HEK293 (cell line): ENCODE measurements around the gene PGGT1B.

Source experiments
- CTCF ChIA-PET: fragments of 350-600 bp; formaldehyde crosslinking; extraction: SDS; loops from one replicate; lab custom pipeline; 2021; ENCODE audit warnings: antibody characterized with exemption; lab: Yijun Ruan, JAX
- POLR2A ChIA-PET: fragments of 300-600 bp; formaldehyde crosslinking; extraction: SDS; loops from one replicate; lab custom pipeline; 2020; ENCODE audit warnings: antibody characterized with exemption, inconsistent platforms; lab: Yijun Ruan, JAX
- H3K27ac ChIP-seq: fragments of 200-500 bp; sonication (Bioruptor generic); 2 replicates; pipeline ENCODE4 v1.5.1; 2014; ENCODE audit warnings: low read depth, low read length, control low read depth, inconsistent platforms; ENCODE audit errors: extremely low read depth
- H3K36me3 ChIP-seq, 2 experiments: fragments of 200-500 bp in 1 of 2; sonication (Bioruptor generic) in 1 of 2; 1 replicate in 1 of 2; 2 replicates in 1 of 2; pipeline ENCODE4 v1.5.1; 2014 to 2017; ENCODE audit warnings: inconsistent platforms in 2 of 2, low read length in 2 of 2; ENCODE audit not compliant: control insufficient read depth in 2 of 2, insufficient read depth in 1 of 2
- H3K4me1 ChIP-seq: fragments of 200-500 bp; sonication (Bioruptor generic); 2 replicates; pipeline ENCODE4 v1.5.1; 2014; ENCODE audit warnings: mild to moderate bottlenecking, low read length, inconsistent platforms; ENCODE audit not compliant: control insufficient read depth, insufficient read depth
- H3K4me3 ChIP-seq: 2 replicates; pipeline ENCODE4 v1.5.1; 2011; ENCODE audit warnings: low read depth, mild to moderate bottlenecking, control low read depth, low read length, moderate library complexity
- H3K9me3 ChIP-seq: fragments of 200-500 bp; sonication (Bioruptor generic); 2 replicates; pipeline ENCODE4 v1.5.1; 2014; ENCODE audit warnings: low read depth, low read length, inconsistent platforms; ENCODE audit not compliant: control insufficient read depth, insufficient read depth
- ATF2 ChIP-seq: fragments of 450-650 bp; formaldehyde crosslinking; IDR thresholded peaks from 2 replicates; pipeline ENCODE4 v1.5.1; 2016; ENCODE audit warnings: missing biosample characterization, missing genetic modification characterization, low read depth
- EGR2 ChIP-seq: fragments of 450-650 bp; formaldehyde crosslinking; IDR thresholded peaks from 2 replicates; pipeline ENCODE4 v1.5.1; 2016; ENCODE audit warnings: low read depth, missing biosample characterization, missing genetic modification characterization
- IKZF3 ChIP-seq: fragments of 450-650 bp; IDR thresholded peaks from 2 replicates; pipeline ENCODE4 v1.5.0; 2018; ENCODE audit warnings: missing biosample characterization, mild to moderate bottlenecking, missing genetic modification characterization, moderate library complexity
- OSR2 ChIP-seq: fragments of 450-650 bp; formaldehyde crosslinking; IDR thresholded peaks from 2 replicates; pipeline ENCODE4 v1.5.1; 2016; ENCODE audit warnings: missing biosample characterization, missing genetic modification characterization
- SCRT2 ChIP-seq: fragments of 450-650 bp; formaldehyde crosslinking; IDR thresholded peaks from 2 replicates; pipeline ENCODE4 v1.5.1; 2016; ENCODE audit warnings: missing biosample characterization, missing genetic modification characterization
- SP2 ChIP-seq: fragments of 450-650 bp; formaldehyde crosslinking; IDR thresholded peaks from 2 replicates; pipeline ENCODE4 v1.5.1; 2016; ENCODE audit warnings: missing biosample characterization, missing genetic modification characterization
- SP3 ChIP-seq: fragments of 450-650 bp; formaldehyde crosslinking; IDR thresholded peaks from 2 replicates; pipeline ENCODE4 v1.5.1; 2016; ENCODE audit warnings: missing biosample characterization, missing genetic modification characterization
- YY1 ChIP-seq: fragments of 450-650 bp; formaldehyde crosslinking; IDR thresholded peaks from 2 replicates; pipeline ENCODE4 v1.5.1; 2018; ENCODE audit warnings: missing biosample characterization, missing genetic modification characterization
- ZBTB8A ChIP-seq: fragments of 450-650 bp; formaldehyde crosslinking; IDR thresholded peaks from 2 replicates; pipeline ENCODE4 v1.5.1; 2016; ENCODE audit warnings: missing biosample characterization, missing genetic modification characterization
- ZFHX2 ChIP-seq: fragments of 450-650 bp; formaldehyde crosslinking; conservative IDR thresholded peaks from 2 replicates; pipeline ENCODE4 v1.5.1; 2016; ENCODE audit warnings: missing biosample characterization, missing genetic modification characterization
- ZFP37 ChIP-seq: fragments of 450-650 bp; formaldehyde crosslinking; IDR thresholded peaks from 2 replicates; pipeline ENCODE4 v1.5.1; 2016; ENCODE audit warnings: missing biosample characterization, missing genetic modification characterization
- ZNF10 ChIP-seq: fragments of 450-650 bp; formaldehyde crosslinking; IDR thresholded peaks from 2 replicates; pipeline ENCODE4 v1.5.1; 2017; ENCODE audit warnings: missing biosample characterization, missing genetic modification characterization
- ZNF132 ChIP-seq: fragments of 450-650 bp; formaldehyde crosslinking; IDR thresholded peaks from 2 replicates; pipeline ENCODE4 v1.5.1; 2017; ENCODE audit warnings: missing biosample characterization, missing genetic modification characterization, borderline replicate concordance
- ZNF157 ChIP-seq: fragments of 450-650 bp; formaldehyde crosslinking; IDR thresholded peaks from 2 replicates; pipeline ENCODE4 v1.5.1; 2016; ENCODE audit warnings: missing biosample characterization, missing genetic modification characterization
- ZNF16 ChIP-seq: fragments of 450-650 bp; formaldehyde crosslinking; IDR thresholded peaks from 2 replicates; pipeline ENCODE4 v1.5.1; 2016; ENCODE audit warnings: low read depth, missing biosample characterization, missing genetic modification characterization
- ZNF223 ChIP-seq: fragments of 450-650 bp; formaldehyde crosslinking; IDR thresholded peaks from 2 replicates; pipeline ENCODE4 v1.5.1; 2016; ENCODE audit warnings: missing biosample characterization, missing genetic modification characterization
- ZNF248 ChIP-seq: fragments of 450-650 bp; formaldehyde crosslinking; IDR thresholded peaks from 2 replicates; pipeline ENCODE4 v1.5.1; 2017; ENCODE audit warnings: missing biosample characterization, missing genetic modification characterization
- ZNF311 ChIP-seq: fragments of 450-650 bp; formaldehyde crosslinking; IDR thresholded peaks from 2 replicates; pipeline ENCODE4 v1.5.1; 2017; ENCODE audit warnings: missing biosample characterization, missing genetic modification characterization, borderline replicate concordance
- ZNF404 ChIP-seq: fragments of 450-650 bp; formaldehyde crosslinking; IDR thresholded peaks from 2 replicates; pipeline ENCODE4 v1.5.1; 2017; ENCODE audit warnings: missing biosample characterization, missing genetic modification characterization
- ZNF473 ChIP-seq: fragments of 450-650 bp; formaldehyde crosslinking; IDR thresholded peaks from 2 replicates; pipeline ENCODE4 v1.5.1; 2017; ENCODE audit warnings: missing biosample characterization, missing genetic modification characterization
- ZNF521 ChIP-seq: fragments of 450-650 bp; formaldehyde crosslinking; IDR thresholded peaks from 2 replicates; pipeline ENCODE4 v1.5.1; 2017; ENCODE audit warnings: missing biosample characterization, mild to moderate bottlenecking, missing genetic modification characterization
- ZNF529 ChIP-seq: fragments of 450-650 bp; formaldehyde crosslinking; IDR thresholded peaks from 2 replicates; pipeline ENCODE4 v1.5.1; 2017; ENCODE audit warnings: missing genetic modification characterization, missing biosample characterization; ENCODE audit not compliant: insufficient replicate concordance
- ZNF560 ChIP-seq: fragments of 450-650 bp; formaldehyde crosslinking; IDR thresholded peaks from 2 replicates; pipeline ENCODE4 v1.5.1; 2017; ENCODE audit warnings: missing biosample characterization, missing genetic modification characterization, borderline replicate concordance
- ZNF660 ChIP-seq: fragments of 450-650 bp; IDR thresholded peaks from 2 replicates; pipeline ENCODE4 v1.5.1; 2018; ENCODE audit warnings: missing biosample characterization, mild to moderate bottlenecking, missing genetic modification characterization
- ZNF76 ChIP-seq: fragments of 450-650 bp; formaldehyde crosslinking; IDR thresholded peaks from 2 replicates; pipeline ENCODE4; 2016; ENCODE audit warnings: low read depth, missing biosample characterization, missing genetic modification characterization, borderline replicate concordance
- ZNF776 ChIP-seq: fragments of 450-650 bp; formaldehyde crosslinking; IDR thresholded peaks from 2 replicates; pipeline ENCODE4 v1.5.0; 2017; ENCODE audit warnings: missing biosample characterization, missing genetic modification characterization, borderline replicate concordance
- ZNF830 ChIP-seq: fragments of 450-650 bp; IDR thresholded peaks from 2 replicates; pipeline ENCODE4 v1.5.0; 2018; ENCODE audit warnings: missing biosample characterization, missing genetic modification characterization, low read depth, mild to moderate bottlenecking, moderate library complexity
- TF ChIP-seq, protein P1 (sequence below): fragments of 450-650 bp; IDR thresholded peaks from 2 replicates; pipeline ENCODE4 v1.5.1; 2018; ENCODE audit warnings: missing biosample characterization, mild to moderate bottlenecking, missing genetic modification characterization
- TF ChIP-seq, protein P2 (sequence below): IDR thresholded peaks from 2 replicates; pipeline ENCODE4 v1.6.1; 2011; ENCODE audit warnings: mild to moderate bottlenecking, low read depth, low read length, borderline replicate concordance

PGGT1B gene

DNA sequence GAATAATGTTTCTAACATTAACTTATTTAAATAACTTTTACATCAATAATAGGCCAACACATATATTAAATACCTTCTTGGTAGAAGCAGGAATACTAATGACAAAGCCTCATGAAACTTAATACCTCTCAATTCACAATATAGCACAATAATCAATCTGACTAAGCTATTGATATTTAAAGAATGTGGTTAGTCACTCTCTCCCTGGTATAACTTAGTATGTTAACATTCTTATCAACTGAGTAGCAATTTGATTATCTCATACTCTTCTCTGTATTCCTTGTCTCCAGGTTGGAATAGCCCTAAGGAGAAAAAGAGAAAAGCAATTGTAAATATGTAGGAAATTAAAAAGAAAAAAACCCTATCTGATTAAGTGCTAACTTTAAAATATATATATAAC is 4.9 kb upstream of the PGGT1B start:
- peaks cover 17 to 21% of the 10 kb centered on the region in 2 experiments for H3K36me3 ChIP-seq
- H3K9me3 ChIP-seq, result no peaks in the 10 kb centered on the region
- peaks cover 5% of the 10 kb centered on the region for H3K4me1 ChIP-seq
- H3K27ac ChIP-seq, result no peak overlapping the region
- TF ChIP-seq ZNF248 (tag by site-specific recombination) (no peak), ZNF560 (no peak), YY1 (tag by site-specific recombination) (no peak), ZNF311 (tag by site-specific recombination) (no peak), ATF2 (tag by site-specific recombination) (no peak), ZNF16 (tag by site-specific recombination) (no peak), EGR2 (tag by site-specific recombination) (no peak), ZNF76 (tag by site-specific recombination) (no peak), ZFP37 (tag by site-specific recombination) (no peak), ZNF529 (tag by site-specific recombination) (no peak), ZNF223 (no peak)
- no peak overlapping the region for H3K4me3 ChIP-seq
- POLR2A ChIA-PET, result no interaction called here
- CTCF ChIA-PET, result no interaction called here

DNA sequence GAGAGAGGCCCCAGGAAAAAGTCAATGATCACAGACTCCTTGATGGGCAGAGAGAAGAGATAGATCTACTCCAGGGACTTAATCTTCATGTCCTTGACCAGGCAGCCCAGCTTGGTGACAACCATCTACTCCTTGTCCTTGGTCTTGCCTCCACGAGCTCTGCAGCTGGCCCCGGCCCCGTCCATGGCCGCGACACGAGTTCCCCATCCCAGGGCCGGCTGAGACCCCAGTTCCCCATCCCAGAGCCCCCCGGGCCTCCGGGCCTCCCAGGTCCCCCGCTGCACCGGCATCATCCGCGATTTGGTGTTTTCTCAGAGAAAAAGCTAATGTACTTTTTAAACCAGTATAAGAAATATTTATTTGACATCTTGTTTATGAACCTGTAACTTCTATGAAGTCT is 2.5 kb upstream of the PGGT1B start:
- Histone ChIP-seq H3K9me3 (no peaks in the 10 kb centered on the region), H3K4me3 (no peak overlapping the region), H3K4me1 (peaks cover 14% of the 10 kb centered on the region), H3K36me3 (peaks cover 10 to 15% of the 10 kb centered on the region in 2 experiments)
- CTCF ChIA-PET, result no interaction called here
- POLR2A ChIA-PET, result interaction anchor here (0.9 kb wide), 1 partner anchor 31 kb away, joined by 3 read pairs; the partner anchor contains the start of gene CCDC112
- no peak for TF ChIP-seq SP3
- no peak for TF ChIP-seq ZFP37 (tag by site-specific recombination)
- TF ChIP-seq, protein P1, sequence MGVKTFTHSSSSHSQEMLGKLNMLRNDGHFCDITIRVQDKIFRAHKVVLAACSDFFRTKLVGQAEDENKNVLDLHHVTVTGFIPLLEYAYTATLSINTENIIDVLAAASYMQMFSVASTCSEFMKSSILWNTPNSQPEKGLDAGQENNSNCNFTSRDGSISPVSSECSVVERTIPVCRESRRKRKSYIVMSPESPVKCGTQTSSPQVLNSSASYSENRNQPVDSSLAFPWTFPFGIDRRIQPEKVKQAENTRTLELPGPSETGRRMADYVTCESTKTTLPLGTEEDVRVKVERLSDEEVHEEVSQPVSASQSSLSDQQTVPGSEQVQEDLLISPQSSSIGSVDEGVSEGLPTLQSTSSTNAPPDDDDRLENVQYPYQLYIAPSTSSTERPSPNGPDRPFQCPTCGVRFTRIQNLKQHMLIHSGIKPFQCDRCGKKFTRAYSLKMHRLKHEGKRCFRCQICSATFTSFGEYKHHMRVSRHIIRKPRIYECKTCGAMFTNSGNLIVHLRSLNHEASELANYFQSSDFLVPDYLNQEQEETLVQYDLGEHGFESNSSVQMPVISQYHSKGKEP (tag by site-specific recombination), result no peak
- TF ChIP-seq ZNF830 (tag by site-specific recombination), result no peak
- no peak for TF ChIP-seq ZNF521 (tag by site-specific recombination)
- TF ChIP-seq, protein P2, sequence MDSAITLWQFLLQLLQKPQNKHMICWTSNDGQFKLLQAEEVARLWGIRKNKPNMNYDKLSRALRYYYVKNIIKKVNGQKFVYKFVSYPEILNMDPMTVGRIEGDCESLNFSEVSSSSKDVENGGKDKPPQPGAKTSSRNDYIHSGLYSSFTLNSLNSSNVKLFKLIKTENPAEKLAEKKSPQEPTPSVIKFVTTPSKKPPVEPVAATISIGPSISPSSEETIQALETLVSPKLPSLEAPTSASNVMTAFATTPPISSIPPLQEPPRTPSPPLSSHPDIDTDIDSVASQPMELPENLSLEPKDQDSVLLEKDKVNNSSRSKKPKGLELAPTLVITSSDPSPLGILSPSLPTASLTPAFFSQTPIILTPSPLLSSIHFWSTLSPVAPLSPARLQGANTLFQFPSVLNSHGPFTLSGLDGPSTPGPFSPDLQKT, result no peak
- TF ChIP-seq ZNF404 (tag by site-specific recombination), result no peak
- TF ChIP-seq SP2 (tag by site-specific recombination), result no peak
- no peak for TF ChIP-seq ZNF132 (tag by site-specific recombination)
- TF ChIP-seq ZNF157 (tag by site-specific recombination), result no peak
- TF ChIP-seq SCRT2, result no peak
- no peak for TF ChIP-seq ZNF10 (tag by site-specific recombination)
- no peak for TF ChIP-seq ZFHX2
- TF ChIP-seq ZNF776 (tag by site-specific recombination), result no peak
- no peak for TF ChIP-seq ZNF660 (tag by site-specific recombination)
- TF ChIP-seq ZNF473, result no peak
- no peak for TF ChIP-seq IKZF3 (tag by site-specific recombination)
- TF ChIP-seq ZBTB8A (tag by site-specific recombination), result no peak
- no peak for TF ChIP-seq OSR2 (tag by site-specific recombination)
- TF ChIP-seq, all 188 proteins: peak for 0
- H3K27ac ChIP-seq, result no peak overlapping the region
